Endometrium (tissue), 2 donors: ENCODE results near the gene RAD51AP2.

Experiments
- FAIRE-seq: peaks from 2 replicates; lab custom pipeline; 2012; peaks lifted over from hg19 to GRCh38; lab: Jason Lieb, UNC
- donor health status: control.
- donor health status: control.

Gene RAD51AP2

DNA sequence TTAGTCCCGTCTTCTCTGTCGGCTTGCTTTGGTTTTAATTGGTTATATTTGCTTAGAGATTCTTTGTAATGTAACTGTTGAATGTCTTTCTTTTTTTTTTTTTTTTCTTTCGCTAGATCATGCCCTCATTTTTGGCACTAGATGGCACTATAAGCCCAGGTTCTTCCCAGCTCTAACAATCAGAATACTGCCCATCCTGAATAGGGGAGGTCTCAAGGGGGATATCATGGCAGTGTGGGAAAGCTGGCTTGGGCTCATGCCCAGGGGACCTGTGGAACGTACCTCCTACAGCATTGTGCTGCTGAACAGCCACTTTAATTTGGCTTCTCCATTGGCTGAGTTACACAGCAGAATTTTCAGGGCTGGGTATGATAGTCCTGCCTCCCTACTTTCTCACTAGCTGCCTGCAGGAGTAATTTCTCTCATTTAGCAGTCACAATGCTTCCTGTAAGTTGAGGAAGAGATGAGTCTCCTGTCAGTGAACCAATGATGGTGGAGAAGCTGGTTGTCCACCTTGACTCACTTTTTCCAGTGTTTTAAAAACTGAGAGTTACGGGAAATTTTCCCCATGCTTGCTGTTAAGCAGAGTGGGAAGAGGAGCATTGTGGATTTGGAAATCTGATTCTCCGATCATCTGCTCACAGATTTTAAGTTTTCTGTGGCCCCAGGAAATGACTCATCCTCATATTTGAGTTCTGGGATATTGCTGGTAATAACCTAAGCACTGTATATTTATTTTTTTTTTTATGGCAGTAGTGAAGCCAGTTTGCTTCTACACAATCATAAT lies 47.2 kb downstream of the RAD51AP2 start:
- FAIRE-seq: no peak

DNA sequence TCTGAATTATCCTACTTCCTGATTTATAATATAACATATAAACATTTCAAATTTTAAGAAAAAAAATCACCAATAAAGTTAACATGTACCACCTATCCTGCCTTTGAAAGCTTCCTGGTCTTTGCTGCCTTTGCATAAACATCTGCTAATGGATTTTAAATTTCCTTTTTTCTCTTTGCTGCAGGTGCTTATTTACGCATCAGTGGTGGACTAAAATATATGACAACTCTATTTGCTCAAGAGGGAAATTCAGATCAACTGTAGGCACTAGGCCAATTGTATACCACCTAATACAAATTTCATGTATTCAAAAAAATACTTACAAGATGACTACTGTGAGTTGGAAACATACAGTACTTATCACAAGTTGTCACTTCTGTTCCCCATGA lies 57.2 kb downstream of the RAD51AP2 start:
- no peak for FAIRE-seq
